Neural cell (in vitro differentiated cells): Measurements from ENCODE around the gene TEX54. TPM values are rescaled to one million over a fixed set of nuclear protein-coding genes. Genes with fewer than 3 reads are reported as not detected.

ENCODE experiments used
- H2AFZ ChIP-seq: fragments of 200-600, 300-800 bp; sonication (generic), shearing (Covaris generic); 2 replicates; pipeline ENCODE4 v1.6.0; 2014; ENCODE audit warnings: low read depth, mild to moderate bottlenecking, antibody characterized with exemption, low read length, moderate library complexity
- H3F3A ChIP-seq: fragments of 200-600 bp; shearing (Covaris generic); 2 replicates; pipeline ENCODE4 v1.6.1; 2016; ENCODE audit warnings: mild to moderate bottlenecking, moderate library complexity, mixed read lengths, antibody characterized with exemption, low read length; ENCODE audit not compliant: insufficient read depth, poor library complexity, severe bottlenecking
- H3K27ac ChIP-seq: fragments of 200-600, 300-800 bp; sonication (generic), shearing (Covaris generic); 2 replicates; pipeline ENCODE4 v1.5.1; 2014; ENCODE audit warnings: mild to moderate bottlenecking, low read length, moderate library complexity
- H3K27me3 ChIP-seq: fragments of 300-800, 200-600 bp; sonication (generic), shearing (Covaris generic); 2 replicates; pipeline ENCODE4 v1.6.0; 2014; ENCODE audit warnings: mild to moderate bottlenecking, low read depth, low read length, moderate library complexity; ENCODE audit not compliant: insufficient read depth
- H3K36me3 ChIP-seq: fragments of 300-800, 200-600 bp; sonication (generic), shearing (Covaris generic); 2 replicates; pipeline ENCODE4 v1.5.1; 2014; ENCODE audit warnings: mild to moderate bottlenecking, antibody characterized with exemption, low read length, moderate library complexity; ENCODE audit not compliant: insufficient read depth
- H3K4me2 ChIP-seq: fragments of 300-800, 200-600 bp; sonication (generic), shearing (Covaris generic); 2 replicates; pipeline ENCODE4 v1.6.0; 2014; ENCODE audit warnings: mild to moderate bottlenecking, low read length
- H3K4me3 ChIP-seq: fragments of 300-800, 200-600 bp; sonication (generic), shearing (Covaris generic); 2 replicates; pipeline ENCODE4 v1.5.1; 2014; ENCODE audit warnings: mild to moderate bottlenecking, low read length, moderate library complexity
- H3K79me2 ChIP-seq: fragments of 200-600 bp; shearing (Covaris generic); replicated peaks from 2 replicates; pipeline ENCODE4 v1.6.0; 2014; ENCODE audit warnings: mild to moderate bottlenecking, low read length, moderate library complexity; ENCODE audit not compliant: insufficient read depth
- H3K9ac ChIP-seq: fragments of 300-800, 200-600 bp; sonication (generic), shearing (Covaris generic); 2 replicates; pipeline ENCODE4 v1.6.1; 2016; ENCODE audit warnings: mild to moderate bottlenecking, low read length, mixed read lengths
- H3K9me2 ChIP-seq: fragments of 200-600 bp; shearing (Covaris generic); 2 replicates; pipeline ENCODE4 v1.6.1; 2016; ENCODE audit warnings: mild to moderate bottlenecking, low read length, mixed read lengths; ENCODE audit not compliant: insufficient read depth
- H3K9me3 ChIP-seq: fragments of 200-600, 300-800 bp; sonication (generic), shearing (Covaris generic); 2 replicates; pipeline ENCODE4 v1.6.1; 2016; ENCODE audit warnings: mild to moderate bottlenecking, mixed run types, low read length, moderate library complexity, mixed read lengths
- H4K20me1 ChIP-seq: fragments of 200-600 bp; shearing (Covaris generic); 2 replicates; pipeline ENCODE4 v1.6.1; 2016; ENCODE audit warnings: mild to moderate bottlenecking, mixed run types; ENCODE audit not compliant: insufficient read depth
- EP300 ChIP-seq: fragments of 450-650 bp; conservative IDR thresholded peaks from 2 replicates; pipeline ENCODE4 v1.6.1; 2014; ENCODE audit warnings: antibody characterized with exemption, mild to moderate bottlenecking, moderate library complexity; ENCODE audit not compliant: poor library complexity, severe bottlenecking
- EZH2 ChIP-seq: fragments of 200-600, 300-800 bp; shearing (Covaris generic), sonication (generic); IDR thresholded peaks from 2 replicates; pipeline ENCODE4 v1.6.1; 2014; ENCODE audit warnings: antibody characterized with exemption, low read length, borderline replicate concordance, mild to moderate bottlenecking; ENCODE audit not compliant: insufficient read depth, poor library complexity, severe bottlenecking
- MXI1 ChIP-seq: fragments of 450-650 bp; conservative IDR thresholded peaks from 2 replicates; pipeline ENCODE4 v1.6.1; 2014; ENCODE audit warnings: antibody characterized with exemption, mild to moderate bottlenecking; ENCODE audit not compliant: poor library complexity, severe bottlenecking
- POLR2AphosphoS5 ChIP-seq: IDR thresholded peaks from 2 replicates; pipeline ENCODE4 v1.6.1; 2012
- RAD21 ChIP-seq: fragments of 450-650 bp; conservative IDR thresholded peaks from 2 replicates; pipeline ENCODE4 v1.6.1; 2014; ENCODE audit warnings: antibody characterized with exemption, mild to moderate bottlenecking, moderate library complexity
- SMC3 ChIP-seq: fragments of 450-650 bp; conservative IDR thresholded peaks from 2 replicates; pipeline ENCODE4 v1.6.1; 2014; ENCODE audit warnings: antibody characterized with exemption, mild to moderate bottlenecking, moderate library complexity; ENCODE audit not compliant: poor library complexity
- TAF1 ChIP-seq: IDR thresholded peaks from 2 replicates; pipeline ENCODE4 v1.6.1; 2012; ENCODE audit warnings: low read depth
- polyA plus RNA-seq: library from polyadenylated mRNA; depleted of rRNA; stranded (reverse); fragments of >200 nt; gene quantifications from 2 replicates; pipeline ENCODE4 v1.2.3, GENCODE V29; 2014
- TF ChIP-seq, protein P1 (sequence below): IDR thresholded peaks from 2 replicates; pipeline ENCODE4 v1.6.1; 2012; ENCODE audit warnings: borderline replicate concordance
- TF ChIP-seq, protein P2 (sequence below): fragments of 450-650 bp; IDR thresholded peaks from 2 replicates; pipeline ENCODE4 v1.5.1; 2014; ENCODE audit warnings: antibody characterized with exemption, mild to moderate bottlenecking, moderate library complexity; ENCODE audit not compliant: poor library complexity, severe bottlenecking

TEX54 gene
- polyA plus RNA-seq, 1 donor from 2014 or later = not detected

DNA sequence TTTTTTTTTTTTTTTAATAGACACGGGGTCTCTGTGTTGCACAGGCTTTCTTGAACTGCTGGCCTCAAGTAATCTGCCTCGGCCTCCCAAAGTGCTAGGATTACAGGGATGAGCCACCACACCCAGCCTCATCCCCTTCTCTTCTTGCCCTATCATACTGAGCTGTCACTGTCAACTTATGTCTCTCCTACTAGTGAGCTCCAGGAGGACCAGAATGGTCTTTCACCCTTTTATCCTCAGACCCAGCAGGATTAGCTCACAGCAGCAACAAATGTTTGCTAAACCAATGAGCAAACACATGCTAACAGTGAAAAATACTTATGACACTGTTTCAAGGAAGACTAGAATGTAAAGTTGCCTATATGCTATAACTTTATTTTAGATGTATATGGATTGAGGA lies 21.0 kb downstream of the TEX54 start:
- TF ChIP-seq POLR2AphosphoS5 = no peak
- no peak for TF ChIP-seq EZH2
- TF ChIP-seq, protein P1, sequence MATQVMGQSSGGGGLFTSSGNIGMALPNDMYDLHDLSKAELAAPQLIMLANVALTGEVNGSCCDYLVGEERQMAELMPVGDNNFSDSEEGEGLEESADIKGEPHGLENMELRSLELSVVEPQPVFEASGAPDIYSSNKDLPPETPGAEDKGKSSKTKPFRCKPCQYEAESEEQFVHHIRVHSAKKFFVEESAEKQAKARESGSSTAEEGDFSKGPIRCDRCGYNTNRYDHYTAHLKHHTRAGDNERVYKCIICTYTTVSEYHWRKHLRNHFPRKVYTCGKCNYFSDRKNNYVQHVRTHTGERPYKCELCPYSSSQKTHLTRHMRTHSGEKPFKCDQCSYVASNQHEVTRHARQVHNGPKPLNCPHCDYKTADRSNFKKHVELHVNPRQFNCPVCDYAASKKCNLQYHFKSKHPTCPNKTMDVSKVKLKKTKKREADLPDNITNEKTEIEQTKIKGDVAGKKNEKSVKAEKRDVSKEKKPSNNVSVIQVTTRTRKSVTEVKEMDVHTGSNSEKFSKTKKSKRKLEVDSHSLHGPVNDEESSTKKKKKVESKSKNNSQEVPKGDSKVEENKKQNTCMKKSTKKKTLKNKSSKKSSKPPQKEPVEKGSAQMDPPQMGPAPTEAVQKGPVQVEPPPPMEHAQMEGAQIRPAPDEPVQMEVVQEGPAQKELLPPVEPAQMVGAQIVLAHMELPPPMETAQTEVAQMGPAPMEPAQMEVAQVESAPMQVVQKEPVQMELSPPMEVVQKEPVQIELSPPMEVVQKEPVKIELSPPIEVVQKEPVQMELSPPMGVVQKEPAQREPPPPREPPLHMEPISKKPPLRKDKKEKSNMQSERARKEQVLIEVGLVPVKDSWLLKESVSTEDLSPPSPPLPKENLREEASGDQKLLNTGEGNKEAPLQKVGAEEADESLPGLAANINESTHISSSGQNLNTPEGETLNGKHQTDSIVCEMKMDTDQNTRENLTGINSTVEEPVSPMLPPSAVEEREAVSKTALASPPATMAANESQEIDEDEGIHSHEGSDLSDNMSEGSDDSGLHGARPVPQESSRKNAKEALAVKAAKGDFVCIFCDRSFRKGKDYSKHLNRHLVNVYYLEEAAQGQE = no peak
- no peak for TF ChIP-seq SMC3
- Histone ChIP-seq H3K9ac (no peak overlapping the region), H4K20me1 (no peaks in the 10 kb centered on the region), H3K27me3 (no peaks in the 10 kb centered on the region), H3F3A (no peaks in the 10 kb centered on the region), H3K27ac (no peak overlapping the region), H3K36me3 (no peaks in the 10 kb centered on the region), H3K79me2 (no peaks in the 10 kb centered on the region), H3K9me3 (no peaks in the 10 kb centered on the region), H3K4me2 (no peak overlapping the region), H2AFZ (no peak overlapping the region), H3K9me2 (no peaks in the 10 kb centered on the region), H3K4me3 (no peak overlapping the region)

DNA sequence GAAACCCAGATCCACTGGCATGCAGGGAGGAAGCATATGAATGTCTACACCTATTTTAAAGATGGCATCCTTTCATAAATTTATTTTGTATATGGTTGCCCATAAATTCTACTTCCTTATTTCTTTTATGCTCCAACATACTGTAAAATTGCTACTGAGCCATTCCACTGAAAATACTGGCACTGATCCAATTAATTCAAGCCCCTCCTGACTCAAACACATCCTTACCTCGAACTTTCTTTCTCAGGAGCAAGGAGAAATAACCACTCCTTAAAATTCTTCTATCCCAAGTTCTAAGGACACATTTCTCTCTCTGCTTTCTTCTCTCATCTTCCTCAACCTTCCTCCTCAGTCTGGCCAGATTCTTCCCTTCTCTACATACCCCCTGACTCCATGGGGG lies 21.9 kb downstream of the TEX54 start:
- Histone ChIP-seq H4K20me1 (no peaks in the 10 kb centered on the region), H3K27me3 (no peaks in the 10 kb centered on the region), H2AFZ (no peak overlapping the region), H3K4me3 (no peak overlapping the region), H3K4me2 (no peak overlapping the region), H3K9ac (no peak overlapping the region), H3K9me3 (no peaks in the 10 kb centered on the region), H3K36me3 (no peaks in the 10 kb centered on the region), H3F3A (no peaks in the 10 kb centered on the region), H3K27ac (no peak overlapping the region), H3K79me2 (no peaks in the 10 kb centered on the region), H3K9me2 (no peaks in the 10 kb centered on the region)
- TF ChIP-seq, protein P1 = no peak
- TF ChIP-seq EP300 (no peak), SMC3 (no peak), POLR2AphosphoS5 (no peak), TAF1 (no peak), MXI1 (no peak), RAD21 (no peak), EZH2 (no peak)
- TF ChIP-seq, protein P2, sequence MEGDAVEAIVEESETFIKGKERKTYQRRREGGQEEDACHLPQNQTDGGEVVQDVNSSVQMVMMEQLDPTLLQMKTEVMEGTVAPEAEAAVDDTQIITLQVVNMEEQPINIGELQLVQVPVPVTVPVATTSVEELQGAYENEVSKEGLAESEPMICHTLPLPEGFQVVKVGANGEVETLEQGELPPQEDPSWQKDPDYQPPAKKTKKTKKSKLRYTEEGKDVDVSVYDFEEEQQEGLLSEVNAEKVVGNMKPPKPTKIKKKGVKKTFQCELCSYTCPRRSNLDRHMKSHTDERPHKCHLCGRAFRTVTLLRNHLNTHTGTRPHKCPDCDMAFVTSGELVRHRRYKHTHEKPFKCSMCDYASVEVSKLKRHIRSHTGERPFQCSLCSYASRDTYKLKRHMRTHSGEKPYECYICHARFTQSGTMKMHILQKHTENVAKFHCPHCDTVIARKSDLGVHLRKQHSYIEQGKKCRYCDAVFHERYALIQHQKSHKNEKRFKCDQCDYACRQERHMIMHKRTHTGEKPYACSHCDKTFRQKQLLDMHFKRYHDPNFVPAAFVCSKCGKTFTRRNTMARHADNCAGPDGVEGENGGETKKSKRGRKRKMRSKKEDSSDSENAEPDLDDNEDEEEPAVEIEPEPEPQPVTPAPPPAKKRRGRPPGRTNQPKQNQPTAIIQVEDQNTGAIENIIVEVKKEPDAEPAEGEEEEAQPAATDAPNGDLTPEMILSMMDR = no peak
